ENCODE results near the gene KIAA1549.
"Not testable (repeated sequence)": the region's sequence is repeated elsewhere in the genome, so short reads cannot be mapped to it uniquely, and the experiment has no call there.

DNA sequence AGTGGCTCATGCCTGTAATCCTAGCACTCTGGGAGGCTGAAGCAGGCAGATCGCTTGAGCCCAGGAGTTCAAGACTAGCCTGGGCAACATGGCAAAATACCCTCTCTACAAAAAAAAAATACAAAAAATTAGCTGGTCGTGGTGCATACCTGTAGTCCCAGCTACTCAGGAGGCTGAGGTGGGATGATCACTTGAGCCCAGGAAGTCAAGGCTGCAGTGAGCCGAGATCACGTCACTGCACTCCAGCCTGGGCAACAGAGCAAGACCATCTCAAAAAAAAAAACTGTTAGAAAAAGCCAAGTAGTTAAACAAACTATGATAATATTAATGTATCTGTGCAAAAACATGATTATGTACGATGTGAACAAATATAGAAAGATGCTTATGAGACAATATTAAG, 44.7 kb upstream of the KIAA1549 start:
- TF ChIP-seq, protein P1, sequence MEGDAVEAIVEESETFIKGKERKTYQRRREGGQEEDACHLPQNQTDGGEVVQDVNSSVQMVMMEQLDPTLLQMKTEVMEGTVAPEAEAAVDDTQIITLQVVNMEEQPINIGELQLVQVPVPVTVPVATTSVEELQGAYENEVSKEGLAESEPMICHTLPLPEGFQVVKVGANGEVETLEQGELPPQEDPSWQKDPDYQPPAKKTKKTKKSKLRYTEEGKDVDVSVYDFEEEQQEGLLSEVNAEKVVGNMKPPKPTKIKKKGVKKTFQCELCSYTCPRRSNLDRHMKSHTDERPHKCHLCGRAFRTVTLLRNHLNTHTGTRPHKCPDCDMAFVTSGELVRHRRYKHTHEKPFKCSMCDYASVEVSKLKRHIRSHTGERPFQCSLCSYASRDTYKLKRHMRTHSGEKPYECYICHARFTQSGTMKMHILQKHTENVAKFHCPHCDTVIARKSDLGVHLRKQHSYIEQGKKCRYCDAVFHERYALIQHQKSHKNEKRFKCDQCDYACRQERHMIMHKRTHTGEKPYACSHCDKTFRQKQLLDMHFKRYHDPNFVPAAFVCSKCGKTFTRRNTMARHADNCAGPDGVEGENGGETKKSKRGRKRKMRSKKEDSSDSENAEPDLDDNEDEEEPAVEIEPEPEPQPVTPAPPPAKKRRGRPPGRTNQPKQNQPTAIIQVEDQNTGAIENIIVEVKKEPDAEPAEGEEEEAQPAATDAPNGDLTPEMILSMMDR (IDR thresholded peaks at IDR 0.05), result not testable (repeated sequence)
- not testable (repeated sequence) for TF ChIP-seq POLR2A, EP300 (IDR thresholded peaks at IDR 0.05)

Measured in tibial nerve (tissue), 4 donors.